ENCODE measurements around the gene PXDN.
"Not testable (repeated sequence)": the region's sequence is repeated elsewhere in the genome, so short reads cannot be mapped to it uniquely, and the experiment has no call there.

Gene PXDN

GRCh38 chr2:1774929-1775328 is 30.6 kb upstream of the PXDN start:
- DNase-seq (ENCODE audit: low spot score): no peak

DNA sequence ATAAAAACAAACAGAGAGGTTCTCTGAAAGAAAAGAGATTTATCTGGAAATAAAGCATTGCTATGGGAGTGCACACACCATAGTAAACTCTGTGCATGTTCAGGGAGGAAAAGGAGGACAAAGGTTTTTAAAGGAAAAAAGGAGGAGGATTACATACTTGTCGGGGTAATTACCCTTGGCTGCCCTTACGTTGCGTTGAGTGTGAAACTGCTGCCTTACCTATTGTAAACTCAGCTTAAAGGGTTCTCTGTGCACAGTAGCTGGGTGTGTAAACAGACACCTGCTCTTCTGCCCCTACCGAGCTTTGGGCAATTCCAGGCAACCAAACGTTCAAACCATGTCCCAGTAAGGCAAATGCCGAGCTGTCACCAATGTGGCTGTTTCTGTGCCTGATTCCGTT is 29.6 kb upstream of the PXDN start:
- no peak for DNase-seq (ENCODE audit: low spot score)

DNA sequence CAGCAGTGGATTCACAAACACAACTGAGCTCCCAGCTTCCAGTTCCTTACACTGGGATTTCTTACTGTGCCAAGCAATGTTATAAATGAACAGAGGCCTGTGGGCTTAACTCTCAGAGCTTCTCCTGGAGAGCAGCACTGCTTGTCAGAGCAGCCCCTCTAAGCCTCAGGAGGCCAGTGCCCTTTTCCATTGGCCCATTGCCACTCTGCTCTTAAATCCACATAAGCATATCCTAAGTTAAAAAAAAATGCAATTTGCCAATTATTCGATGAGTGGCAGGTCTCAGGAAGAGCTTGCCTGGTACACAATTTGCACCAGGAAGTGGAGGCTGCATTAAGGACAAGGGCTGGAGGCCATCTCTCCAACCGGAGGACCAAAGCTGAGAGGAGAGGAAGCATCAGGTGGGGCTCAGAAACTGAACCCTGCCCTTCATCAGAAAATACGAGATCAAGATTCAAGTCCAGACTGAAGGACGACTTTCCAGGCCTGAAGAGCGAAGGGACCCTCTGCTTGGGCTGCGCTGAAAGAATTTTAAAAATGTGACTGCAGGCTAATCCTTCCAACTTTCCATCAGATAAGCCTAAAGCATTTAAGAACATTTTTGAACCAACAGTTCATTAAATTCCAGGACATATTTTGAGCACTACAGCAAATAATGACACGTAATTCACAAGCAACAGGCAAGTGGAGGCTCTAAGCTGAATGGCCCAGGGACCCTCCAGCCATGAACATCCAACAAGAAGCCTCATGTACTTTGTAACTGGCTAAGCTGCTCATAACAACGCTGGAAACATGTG is 28.4 kb upstream of the PXDN start:
- DNase-seq (ENCODE audit: low spot score): no peak

- no peak for DNase-seq (ENCODE audit: low spot score)
Measured at GRCh38 chr2:1771626-1772280, 27.4 kb upstream of the PXDN start.

DNA sequence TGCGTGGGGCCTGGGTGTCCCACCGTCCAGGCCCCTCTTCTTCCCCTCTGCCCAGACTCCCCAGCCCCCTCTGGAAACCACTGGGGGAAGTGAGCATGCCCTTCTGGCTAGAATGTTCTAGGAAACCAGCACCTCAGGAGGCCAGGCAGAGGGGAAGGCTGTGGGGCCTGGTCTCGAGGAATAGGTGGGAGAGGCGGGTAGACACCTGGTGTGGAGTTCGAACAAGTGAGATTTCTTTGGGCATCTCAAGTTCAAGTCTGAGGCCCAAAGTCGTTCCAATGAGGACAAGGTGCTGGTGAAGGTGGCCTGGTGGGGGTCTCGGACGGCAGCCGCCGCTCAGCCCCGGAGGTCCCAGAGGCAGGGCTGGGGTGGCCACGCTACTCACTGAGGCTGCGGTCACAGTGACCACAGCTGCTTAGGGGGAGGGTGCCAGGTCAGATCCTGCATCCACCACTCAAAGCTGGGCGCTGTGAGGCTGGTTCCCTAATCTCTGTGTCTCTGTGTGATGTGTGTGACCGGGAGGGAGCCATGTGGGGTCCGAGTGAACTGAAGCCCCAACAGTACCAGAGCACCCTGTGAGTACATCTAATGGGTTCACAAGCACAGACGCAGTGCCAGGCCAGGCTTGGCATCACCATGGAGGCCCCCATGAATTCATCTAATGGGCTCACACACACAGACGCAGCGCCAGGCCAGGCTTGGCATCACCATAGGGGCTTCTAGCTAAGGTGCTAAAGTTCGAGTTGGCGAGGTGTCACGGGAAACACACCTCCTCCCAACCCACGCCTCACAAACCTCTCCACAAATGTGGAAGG is 26.5 kb upstream of the PXDN start:
- no peak for DNase-seq (ENCODE audit: low spot score)

DNA sequence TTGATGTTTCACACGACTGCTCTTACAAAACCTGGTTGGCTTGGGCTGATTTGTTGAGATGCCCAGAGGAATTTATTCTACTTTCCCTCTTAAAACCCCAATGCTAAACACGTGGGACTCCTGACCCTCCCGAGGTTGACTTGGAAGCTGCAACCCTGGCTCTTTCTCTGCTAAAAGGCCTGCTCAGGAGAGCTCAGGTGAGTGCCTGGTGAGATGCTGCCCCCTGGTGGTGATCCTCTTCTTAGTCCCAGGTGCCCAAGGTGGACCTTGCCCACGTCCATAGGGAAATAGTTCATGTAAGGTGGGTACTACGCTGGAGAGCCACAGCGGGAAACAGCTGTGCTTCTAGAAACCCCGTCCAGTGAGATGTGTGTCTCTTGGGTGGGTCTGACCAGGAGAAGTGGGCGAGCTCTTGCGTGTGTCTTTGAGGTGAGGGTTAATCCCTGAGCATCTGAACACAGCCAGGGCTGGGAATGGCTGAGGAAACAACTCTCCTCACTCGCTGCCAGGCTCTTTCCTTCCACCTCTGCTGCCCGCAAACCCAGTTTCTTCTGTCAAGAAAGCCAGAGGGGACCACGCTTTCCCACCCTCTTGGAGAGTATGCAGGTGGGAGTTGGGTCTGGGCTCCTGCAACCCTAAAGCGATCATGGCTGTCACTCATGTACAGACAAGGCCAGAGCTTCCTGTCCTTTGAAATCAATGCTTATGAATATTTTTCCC is 25.5 kb upstream of the PXDN start:
- peak; percentile 32 for DNase-seq (ENCODE audit: low spot score)

- no peak for DNase-seq (ENCODE audit: low spot score)
Measured at GRCh38 chr2:1767939-1768691, 23.8 kb upstream of the PXDN start.

- DNase-seq (ENCODE audit: low spot score): no peak
Measured at GRCh38 chr2:1766851-1767811, 22.8 kb upstream of the PXDN start.

DNA sequence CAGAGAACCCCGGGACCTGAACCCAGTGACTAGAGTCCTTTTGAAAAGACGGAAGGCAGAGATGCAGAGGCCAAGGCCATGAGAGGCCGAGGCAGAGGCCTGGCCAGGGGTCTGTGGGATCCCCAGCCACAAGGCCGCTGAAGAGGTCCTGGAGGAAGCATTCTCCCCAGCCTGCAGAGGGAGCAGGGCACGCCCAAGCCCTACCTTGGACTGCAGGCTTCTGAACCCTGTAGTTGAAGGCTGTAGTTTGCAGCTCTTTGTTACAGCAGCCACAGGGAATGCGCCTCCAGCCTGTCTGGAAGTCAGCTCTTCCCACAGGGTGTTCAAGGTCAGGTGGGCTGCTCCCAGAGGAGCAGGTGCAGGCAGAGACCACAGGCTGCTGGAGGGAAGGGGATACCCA is 22.1 kb upstream of the PXDN start:
- DNase-seq (ENCODE audit: low spot score): no peak

GRCh38 chr2:1765201-1765600 is 20.9 kb upstream of the PXDN start:
- not testable (repeated sequence) for DNase-seq (ENCODE audit: low spot score)

DNA sequence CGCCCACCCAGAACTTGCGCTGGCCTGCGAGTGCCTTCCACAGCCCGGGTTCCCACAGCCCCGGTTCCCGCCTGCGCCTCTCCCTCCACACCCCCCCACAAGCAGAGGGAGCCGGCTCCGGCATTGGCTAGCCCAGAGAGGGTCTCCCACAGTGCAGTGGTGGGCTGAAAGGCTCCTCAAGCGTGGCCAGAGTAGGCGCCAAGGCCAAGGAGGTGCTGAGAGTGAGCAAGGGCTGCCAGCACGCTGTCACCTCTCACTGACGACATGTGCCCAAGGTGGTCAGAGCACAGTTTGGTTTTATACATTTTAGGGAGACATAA is 15.3 kb upstream of the PXDN start:
- DNase-seq (ENCODE audit: low spot score): no peak

DNA sequence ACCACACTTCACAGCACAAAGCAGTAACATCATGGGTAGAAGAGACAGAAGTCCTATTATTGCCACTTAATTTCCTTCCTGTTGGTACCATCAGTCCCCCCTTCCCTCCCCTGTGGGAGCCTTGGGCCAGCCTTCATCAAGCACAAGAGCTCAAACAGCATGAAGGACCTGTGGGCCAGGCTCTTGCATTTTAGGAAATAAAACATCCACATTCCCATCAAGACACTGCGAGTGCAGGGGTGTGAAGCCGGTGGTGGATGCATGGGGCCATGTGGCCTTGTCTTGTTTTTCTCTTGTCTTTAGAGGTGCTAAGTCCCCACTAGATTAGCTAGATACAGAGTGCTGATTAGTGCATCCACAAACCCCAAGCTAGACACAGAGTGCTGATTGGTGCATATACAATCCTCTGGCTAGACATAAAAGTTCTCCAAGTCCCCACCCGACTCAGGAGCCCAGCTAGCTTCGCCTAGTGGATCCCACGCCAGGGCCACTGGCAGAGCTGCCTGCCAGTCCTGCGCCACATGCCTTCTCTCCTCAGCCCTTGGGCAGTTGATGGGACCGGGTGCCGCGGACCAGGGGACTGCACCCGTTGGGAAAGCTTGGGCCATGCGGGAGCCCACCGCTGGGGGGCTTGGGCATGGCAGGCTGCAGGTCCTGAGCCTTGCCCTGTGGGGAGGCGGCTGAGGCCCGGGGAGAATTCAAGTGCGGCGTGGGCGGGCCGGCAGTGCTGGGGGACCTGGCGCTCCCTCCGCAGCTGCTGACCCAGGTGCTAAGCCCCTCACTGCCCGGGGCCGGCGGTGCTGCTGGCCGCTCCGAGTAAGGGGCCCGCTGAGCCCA is 14.7 kb upstream of the PXDN start:
- no peak for DNase-seq (ENCODE audit: low spot score)

DNA sequence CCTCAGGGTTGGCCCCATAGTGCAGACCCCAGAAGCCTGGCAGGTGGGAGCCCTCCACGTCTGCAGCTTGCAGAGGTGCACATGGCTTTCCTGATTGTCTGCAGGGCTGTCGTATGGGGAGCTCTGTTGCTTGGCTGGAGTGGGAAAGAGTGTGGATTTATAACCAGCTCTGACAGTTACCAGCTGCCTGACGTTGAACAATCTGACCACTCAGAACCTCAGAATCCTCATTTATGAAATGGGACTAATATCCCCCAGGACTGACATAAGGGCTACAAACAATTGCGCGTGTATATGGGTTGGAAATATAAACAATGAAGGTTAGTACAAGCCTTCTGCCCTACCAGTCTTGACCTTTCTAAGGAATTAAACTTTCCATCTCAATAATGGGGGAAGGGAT is 13.9 kb upstream of the PXDN start:
- DNase-seq (ENCODE audit: low spot score): no peak

DNA sequence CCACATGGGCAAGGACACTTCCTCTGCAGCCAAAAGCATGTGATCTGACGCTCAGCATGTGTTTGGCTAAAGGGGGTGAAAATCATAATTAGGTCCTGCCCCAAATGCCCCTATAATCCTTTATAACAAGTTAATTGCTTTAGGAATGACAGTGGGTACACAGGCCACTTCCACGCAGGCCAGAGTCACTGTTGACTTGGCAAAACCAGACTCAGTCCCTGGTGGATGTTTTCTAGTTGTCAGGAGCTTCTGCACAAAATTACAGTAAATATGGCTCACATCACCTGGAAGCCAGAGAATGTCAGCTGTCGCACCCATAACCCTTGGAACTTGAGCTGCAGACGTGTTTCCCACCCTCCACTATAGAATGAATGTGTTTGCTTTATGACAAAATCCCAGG is 13.3 kb upstream of the PXDN start:
- no peak for DNase-seq (ENCODE audit: low spot score)

DNA sequence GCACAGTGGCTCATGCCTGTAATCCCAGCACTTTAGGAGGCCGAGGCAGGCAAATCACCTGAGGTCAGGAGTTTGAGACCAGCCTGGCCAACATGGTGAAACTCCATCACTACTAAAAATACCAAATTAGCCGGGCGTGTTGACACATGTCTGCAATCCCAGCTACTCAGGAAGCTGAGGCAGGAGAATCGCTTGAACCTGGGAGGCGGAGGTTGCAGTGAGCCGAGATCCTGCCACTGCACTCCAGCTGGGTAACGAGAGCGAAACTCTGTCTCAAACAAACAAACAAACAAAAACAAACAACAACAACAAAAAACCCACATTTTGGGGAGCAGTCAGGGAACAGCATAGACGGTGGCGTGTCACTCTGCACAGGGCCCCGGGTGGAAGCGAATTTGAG is 12.8 kb upstream of the PXDN start:
- DNase-seq (ENCODE audit: low spot score): not testable (repeated sequence)

DNA sequence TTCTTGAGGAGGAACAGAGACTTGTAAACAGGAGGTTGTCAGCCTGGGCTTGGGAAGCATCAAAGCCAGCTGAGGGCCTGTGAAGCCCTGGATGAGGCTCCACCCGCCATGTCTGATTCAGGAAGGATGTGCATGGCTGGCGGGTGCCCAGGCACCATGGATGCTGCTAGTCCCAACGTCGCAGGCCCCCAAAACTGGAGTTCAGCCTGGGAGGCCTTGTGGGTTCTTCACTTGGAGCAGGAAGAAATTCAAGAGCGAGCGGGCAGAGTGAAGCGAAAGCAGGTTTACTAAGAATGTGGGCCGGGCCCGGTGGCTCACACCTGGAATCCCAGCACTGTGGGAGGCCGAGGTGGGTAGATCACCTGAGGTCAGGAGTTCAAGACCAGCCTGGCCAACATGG is 12.1 kb upstream of the PXDN start:
- no peak for DNase-seq (ENCODE audit: low spot score)

DNA sequence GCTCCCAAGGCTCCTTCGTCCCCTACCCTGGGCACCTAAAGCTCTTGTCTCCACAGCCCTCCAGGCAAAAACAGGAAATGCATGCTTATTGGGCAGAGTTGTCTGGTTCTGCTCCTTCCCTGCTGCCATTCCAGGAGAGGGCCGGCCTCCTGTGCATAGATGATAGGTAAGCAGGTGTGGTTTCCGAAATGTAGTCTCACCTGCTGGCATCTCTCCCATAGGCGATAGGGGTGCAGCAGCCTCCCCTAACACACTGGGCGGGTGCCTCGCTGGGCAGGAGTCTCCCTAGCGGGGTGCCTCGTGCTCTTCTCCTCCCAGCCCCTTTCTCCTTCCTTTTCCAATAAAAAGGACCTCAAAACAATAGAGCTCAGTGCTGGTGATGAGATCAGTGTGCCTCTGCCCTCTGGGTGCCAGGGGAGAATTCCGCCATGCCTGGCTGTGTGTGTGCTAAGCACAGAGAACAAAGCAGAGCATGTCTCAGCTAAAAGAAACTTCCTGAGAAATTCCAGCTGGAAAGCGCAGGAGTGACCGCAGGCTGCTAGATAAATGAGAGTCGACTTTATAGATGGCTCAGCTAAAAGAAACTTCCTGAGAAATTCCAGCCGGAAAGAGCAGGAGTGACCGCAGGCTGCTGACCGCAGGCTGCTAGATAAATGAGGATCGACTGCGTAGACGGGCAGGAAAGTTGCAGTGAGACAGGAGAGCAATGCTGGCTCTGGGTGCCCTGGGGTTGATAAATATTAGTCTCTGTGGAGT is 11.3 kb upstream of the PXDN start:
- DNase-seq (ENCODE audit: low spot score): peak; percentile 70

GRCh38 chr2:1754461-1755170 is 10.3 kb upstream of the PXDN start:
- DNase-seq (ENCODE audit: low spot score): no peak
